Hematopoietic multipotent progenitor cell treated with erythropoietin and hydrocortisone succinate and interleukin-3 and kit ligand, for 4 days (in vitro differentiated cells): ENCODE measurements around the gene RBCK1.
"Not testable (repeated sequence)": the region's sequence is repeated elsewhere in the genome, so short reads cannot be mapped to it uniquely, and the experiment has no call there.

Experiments used
- DNase-seq: peaks from one replicate; pipeline ENCODE4 v3.0.0-alpha.2; 2015

The RBCK1 gene

GRCh38 chr20:376089-376488 lies 32.0 kb upstream of the RBCK1 start:
- no peak for DNase-seq

GRCh38 chr20:376750-377149 lies 31.3 kb upstream of the RBCK1 start:
- no peak for DNase-seq

GRCh38 chr20:377578-377977 lies 30.5 kb upstream of the RBCK1 start:
- not testable (repeated sequence) for DNase-seq

- no peak for DNase-seq
Observed at GRCh38 chr20:378961-379336, 29.1 kb upstream of the RBCK1 start.

GRCh38 chr20:380763-381580 lies 27.1 kb upstream of the RBCK1 start:
- peak; percentile 78 for DNase-seq

- peak; percentile 92 for DNase-seq
Observed at GRCh38 chr20:381581-382290, 26.4 kb upstream of the RBCK1 start.

- no peak for DNase-seq
Observed at GRCh38 chr20:382291-383115, 25.6 kb upstream of the RBCK1 start.

GRCh38 chr20:383889-384288 lies 24.2 kb upstream of the RBCK1 start:
- no peak for DNase-seq

GRCh38 chr20:384723-385122 lies 23.4 kb upstream of the RBCK1 start:
- DNase-seq, result no peak

GRCh38 chr20:385448-385847 lies 22.7 kb upstream of the RBCK1 start:
- no peak for DNase-seq

- DNase-seq, result not testable (repeated sequence)
Observed at GRCh38 chr20:386634-387033, 21.5 kb upstream of the RBCK1 start.

GRCh38 chr20:387520-387919 lies 20.6 kb upstream of the RBCK1 start:
- no peak for DNase-seq

- no peak for DNase-seq
Observed at GRCh38 chr20:388034-388994, 19.8 kb upstream of the RBCK1 start.

- DNase-seq, result no peak
Observed at GRCh38 chr20:389220-389619, 18.9 kb upstream of the RBCK1 start.

GRCh38 chr20:391041-391711 lies 16.9 kb upstream of the RBCK1 start:
- no peak for DNase-seq

GRCh38 chr20:393296-393695 lies 14.8 kb upstream of the RBCK1 start:
- DNase-seq, result not testable (repeated sequence)

- no peak for DNase-seq
Observed at GRCh38 chr20:396252-396618, 11.9 kb upstream of the RBCK1 start.

GRCh38 chr20:396619-397431 lies 11.3 kb upstream of the RBCK1 start:
- no peak for DNase-seq

GRCh38 chr20:397432-398237 lies 10.5 kb upstream of the RBCK1 start:
- DNase-seq, result no peak

- DNase-seq, result peak; percentile 36
Observed at GRCh38 chr20:399182-399707, 8.9 kb upstream of the RBCK1 start.
